Liver (tissue), 9 donors: Measurements from ENCODE around the gene MAP1A. TPM values are rescaled to one million over a fixed set of nuclear protein-coding genes. Genes with fewer than 3 reads are reported as not detected.

Experiments
- DNase-seq: peaks from one replicate; pipeline ENCODE4 v3.0.0-alpha.2; 2017; ENCODE audit warnings: low spot score
- H3K27ac ChIP-seq, 2 donors: one replicate each; pipeline ENCODE4 v1.7.0; 2013; ENCODE audit warnings: inconsistent platforms in 2 of 2, low read length in 2 of 2, control low read depth in 1 of 2, low read depth in 1 of 2, mild to moderate bottlenecking in 1 of 2
- H3K27me3 ChIP-seq, 4 donors: one replicate each; pipeline versions ENCODE4 v1.6.1 to v1.7.0; 2013; ENCODE audit warnings: low read length in 3 of 4, inconsistent platforms in 1 of 4, mild to moderate bottlenecking in 1 of 4, moderate library complexity in 1 of 4; ENCODE audit not compliant: control insufficient read depth in 4 of 4, insufficient read depth in 4 of 4
- H3K36me3 ChIP-seq, 4 donors: one replicate each; pipeline versions ENCODE4 v1.6.1 to v1.7.0; 2013; ENCODE audit warnings: low read length in 3 of 4, mild to moderate bottlenecking in 3 of 4, low read depth in 1 of 4, moderate library complexity in 1 of 4; ENCODE audit not compliant: control insufficient read depth in 4 of 4, insufficient read depth in 3 of 4
- H3K4me1 ChIP-seq, 4 donors: one replicate each; pipeline versions ENCODE4 v1.6.1 to v1.7.0; 2013; ENCODE audit warnings: low read length in 3 of 4, mild to moderate bottlenecking in 3 of 4, moderate library complexity in 1 of 4; ENCODE audit not compliant: control insufficient read depth in 4 of 4, insufficient read depth in 4 of 4
- H3K4me3 ChIP-seq, 3 donors: one replicate each; pipeline versions ENCODE4 v1.6.1 to v1.7.0; 2013; ENCODE audit warnings: low read length in 3 of 3, control low read depth in 1 of 3, low read depth in 1 of 3, mild to moderate bottlenecking in 1 of 3
- H3K9ac ChIP-seq, 2 donors: one replicate each; pipeline ENCODE4 v1.7.0; 2013; ENCODE audit warnings: low read length in 2 of 2, mild to moderate bottlenecking in 2 of 2, moderate library complexity in 2 of 2, control low read depth in 1 of 2, low read depth in 1 of 2
- H3K9me3 ChIP-seq, 4 donors: one replicate each; pipeline versions ENCODE4 v1.6.1 to v1.7.0; 2013; ENCODE audit warnings: low read length in 3 of 4; ENCODE audit not compliant: control insufficient read depth in 4 of 4
- ATF3 ChIP-seq: IDR thresholded peaks from 2 replicates; pipeline ENCODE4 v1.6.1; 2016; ENCODE audit warnings: antibody characterized with exemption
- CTCF ChIP-seq: fragments of 150-350 bp; IDR thresholded peaks from 2 replicates; pipeline ENCODE4 v1.5.1; 2017; ENCODE audit warnings: improper control_type of control experiment, low read depth, low read length; ENCODE audit not compliant: missing input control
- EGR1 ChIP-seq, 2 donors: IDR thresholded peaks; 2 replicates each; pipeline ENCODE4 v1.6.1; 2016 to 2018; ENCODE audit warnings: antibody characterized with exemption in 2 of 2, low read depth in 2 of 2
- FOXA1 ChIP-seq: IDR thresholded peaks from 2 replicates; pipeline ENCODE4 v1.6.1; 2016; ENCODE audit warnings: antibody characterized with exemption
- FOXA2 ChIP-seq: IDR thresholded peaks from 2 replicates; pipeline ENCODE4 v1.6.1; 2016; ENCODE audit warnings: antibody characterized with exemption
- GABPA ChIP-seq, 2 donors: IDR thresholded peaks in 1 of 2; conservative IDR thresholded peaks in 1 of 2; 2 replicates each; pipeline ENCODE4 v1.6.1; 2016; ENCODE audit warnings: antibody characterized with exemption in 2 of 2, mild to moderate bottlenecking in 1 of 2, moderate library complexity in 1 of 2
- HNF4A ChIP-seq, 2 donors: conservative IDR thresholded peaks; 2 replicates each; pipeline ENCODE4 v1.6.1; 2016; ENCODE audit warnings: antibody characterized with exemption in 2 of 2, mild to moderate bottlenecking in 2 of 2
- HNF4G ChIP-seq: IDR thresholded peaks from 2 replicates; pipeline ENCODE4 v1.6.1; 2016; ENCODE audit warnings: antibody characterized with exemption
- JUND ChIP-seq, 2 donors: IDR thresholded peaks; 2 replicates each; pipeline ENCODE4 v1.6.1; 2016; ENCODE audit warnings: antibody characterized with exemption in 2 of 2
- MAX ChIP-seq: IDR thresholded peaks from 2 replicates; pipeline ENCODE4 v1.6.1; 2016; ENCODE audit warnings: antibody characterized with exemption
- NR2F2 ChIP-seq: IDR thresholded peaks from 2 replicates; pipeline ENCODE4 v1.6.1; 2016; ENCODE audit warnings: antibody characterized with exemption
- REST ChIP-seq: IDR thresholded peaks from 2 replicates; pipeline ENCODE4 v1.6.1; 2016; ENCODE audit warnings: antibody characterized with exemption, mild to moderate bottlenecking
- RXRA ChIP-seq, 2 donors: IDR thresholded peaks; 2 replicates each; pipeline ENCODE4 v1.6.1; 2017 to 2018; ENCODE audit warnings: antibody characterized with exemption in 2 of 2, mild to moderate bottlenecking in 1 of 2
- SP1 ChIP-seq: IDR thresholded peaks from 2 replicates; pipeline ENCODE4 v1.6.1; 2018; ENCODE audit warnings: antibody characterized with exemption, mild to moderate bottlenecking
- TAF1 ChIP-seq: conservative IDR thresholded peaks from 2 replicates; pipeline ENCODE4 v1.6.1; 2016; ENCODE audit warnings: antibody characterized with exemption, mild to moderate bottlenecking
- YY1 ChIP-seq: IDR thresholded peaks from 2 replicates; pipeline ENCODE4 v1.6.1; 2016; ENCODE audit warnings: antibody characterized with exemption, mild to moderate bottlenecking
- ZBTB33 ChIP-seq: IDR thresholded peaks from 2 replicates; pipeline ENCODE4 v1.6.1; 2016; ENCODE audit warnings: antibody characterized with exemption
- WGBS: extraction: QIAGEN DNeasy Blood & Tissue Kit; methylation state at CpG from one replicate; pipeline ENCODE4 v1.1.7; 2013; 5-methylcytosine and 5-hydroxymethylcytosine counted together
- polyA plus RNA-seq, 2 donors: library from polyadenylated mRNA; stranded (reverse) in 1 of 2; unstranded in 1 of 2; fragments of 200-250 nt in 1 of 2; fragments of >200 nt in 1 of 2; fragmentation: Nextera tagmentation in 1 of 2; extraction: Ambion mirVana in 1 of 2; gene quantifications; one replicate each; pipeline versions ENCODE4 v1.2.1 to v1.2.3, GENCODE V29; 2013 to 2015
- total RNA-seq, 2 donors: library from RNA; depleted of rRNA; stranded (reverse); fragments of >200 nt; gene quantifications; one replicate each; pipeline ENCODE4 v1.2.3, GENCODE V29; 2014
- donor health status: healthy.
- donor health status: healthy.
- donor health status: healthy.
- donor health status: healthy.
- donor health status: healthy.

Gene MAP1A
- total and polyA plus RNA-seq, 4 donors: 0.11 to 0.89 (median 0.28) TPM

- Histone ChIP-seq H3K9ac (peak within 1 kb of the TSS; percentile 24 to 80), H3K4me3 (peak within 1 kb of the TSS; percentile 78 to 99 (median 96)), H3K27me3 (no peaks in the 10 kb centered on the region), H3K36me3 (peaks cover 0 to 2% (median under 1%) of the 10 kb centered on the region in 4 donors), H3K27ac (peak within 1 kb of the TSS; percentile 69 to 73), H3K9me3 (no peaks in the 10 kb centered on the region), H3K4me1 (peaks cover 0 to 9% (median 4%) of the 10 kb centered on the region in 4 donors)
- TF ChIP-seq YY1 (peak; percentile 97), GABPA (IDR thresholded peaks at IDR 0.05 in 1 of 2, conservative IDR thresholded peaks at IDR 0.05 in 1 of 2) (peak in 1 of 2 donors; percentile 51), SP1 (peak; percentile 72), ATF3 (no peak)
- peak; percentile 93 for DNase-seq
- 1% methylated on average over 54 of the region's 54 CpGs for WGBS
Observed at GRCh38 chr15:43492673-43493601, 24.5 kb upstream of the MAP1A start, which contains the start of gene TP53BP1. Gene TP53BP1 (minus strand): TSS chr15:43493156. CDS start chr15:43493043, 113 bp downstream.

- Histone ChIP-seq H3K27ac (no peak overlapping the region), H3K36me3 (peaks cover 0 to 2% (median 0%) of the 10 kb centered on the region in 4 donors), H3K9ac (peak overlapping the region in 1 of 2 donors; percentile 80), H3K27me3 (no peaks in the 10 kb centered on the region), H3K9me3 (no peaks in the 10 kb centered on the region), H3K4me3 (peak overlapping the region in 2 of 3 donors; percentile 78 to 99), H3K4me1 (peaks cover 0 to 9% (median 4%) of the 10 kb centered on the region in 4 donors)
- no peak for DNase-seq
- TF ChIP-seq SP1 (no peak), RXRA (IDR thresholded peaks at IDR 0.05) (no peak), HNF4G (no peak), ZBTB33 (no peak), GABPA (IDR thresholded peaks at IDR 0.05 in 1 of 2, conservative IDR thresholded peaks at IDR 0.05 in 1 of 2) (no peak), ATF3 (no peak), FOXA2 (no peak), EGR1 (IDR thresholded peaks at IDR 0.05; ENCODE audit: low read depth in 2 of 2) (no peak), JUND (IDR thresholded peaks at IDR 0.05) (no peak), CTCF (no peak), TAF1 (no peak), YY1 (no peak), NR2F2 (no peak), MAX (no peak), REST (no peak), FOXA1 (no peak), HNF4A (conservative IDR thresholded peaks at IDR 0.05) (no peak)
- WGBS: 80% methylated on average over 7 of the region's 7 CpGs
Observed at GRCh38 chr15:43493703-43494472, 23.5 kb upstream of the MAP1A start.
